CD4-positive, alpha-beta T cell (primary cell): ENCODE data around the gene OAS3. TPM values are rescaled to one million over a fixed set of nuclear protein-coding genes. Genes with fewer than 3 reads are reported as not detected.

Experiments used
- ATAC-seq: fragments of 200-7000 bp; cut with Tn5 transposase; one replicate; pipeline ENCODE4 v1.10.0; 2022; ENCODE audit warnings: mild to moderate bottlenecking; ENCODE audit not compliant: poor library complexity
- CTCF ChIA-PET: fragments of 350-600 bp; sonication (Branson Sonifier 250); formaldehyde crosslinking; loops from one replicate; lab custom pipeline; 2021; ENCODE audit warnings: antibody characterized with exemption, inconsistent platforms; lab: Charles Lee
- POLR2A ChIA-PET: fragments of 350-600 bp; sonication (Branson Sonifier 250); formaldehyde crosslinking; loops from one replicate; lab custom pipeline; 2021; ENCODE audit warnings: antibody characterized with exemption, inconsistent platforms; lab: Charles Lee
- DNase-seq, 14 experiments: peaks; one replicate each; pipeline ENCODE4 v3.0.0-alpha.2; 2013 to 2020; ENCODE audit warnings: mixed read lengths in 2 of 14
- H3K27ac ChIP-seq, 2 donors: one replicate each; pipeline versions ENCODE4 v1.5.1 to v1.7.0; 2013; ENCODE audit warnings: low read length in 2 of 2, low read depth in 1 of 2, mild to moderate bottlenecking in 1 of 2
- H3K27me3 ChIP-seq, 2 experiments: 1 replicate in 1 of 2; 2 replicates in 1 of 2; pipeline versions ENCODE4 v1.6.1 to v1.7.0; 2013; ENCODE audit warnings: low read length in 2 of 2, control low read depth in 1 of 2, mild to moderate bottlenecking in 1 of 2, moderate library complexity in 1 of 2; ENCODE audit not compliant: insufficient read depth in 2 of 2, control insufficient read depth in 1 of 2
- H3K36me3 ChIP-seq: one replicate; pipeline ENCODE4 v1.6.1; 2013; ENCODE audit warnings: low read length, control low read depth; ENCODE audit not compliant: insufficient read depth
- H3K4me1 ChIP-seq: one replicate; pipeline ENCODE4 v1.6.1; 2013; ENCODE audit warnings: low read length, control low read depth; ENCODE audit not compliant: insufficient read depth
- H3K4me3 ChIP-seq: one replicate; pipeline ENCODE4 v1.5.1; 2013; ENCODE audit warnings: mild to moderate bottlenecking, low read length, moderate library complexity
- H3K9me3 ChIP-seq, 2 experiments: 1 replicate in 1 of 2; 2 replicates in 1 of 2; pipeline versions ENCODE4 v1.6.1 to v1.7.0; 2013; ENCODE audit warnings: low read length in 2 of 2, mild to moderate bottlenecking in 2 of 2, control low read depth in 1 of 2, moderate library complexity in 1 of 2; ENCODE audit not compliant: control insufficient read depth in 1 of 2, insufficient read depth in 1 of 2
- H3K27ac Mint-ChIP-seq: one replicate; pipeline ENCODE4 v1.8.0; 2020; ENCODE audit warnings: mixed read lengths
- H3K27me3 Mint-ChIP-seq: one replicate; pipeline ENCODE4 v1.8.0; 2021; ENCODE audit warnings: mixed read lengths
- H3K36me3 Mint-ChIP-seq: one replicate; pipeline ENCODE4 v1.8.0; 2021; ENCODE audit warnings: low read depth, mixed read lengths
- H3K4me1 Mint-ChIP-seq: one replicate; pipeline ENCODE4 v1.8.0; 2021; ENCODE audit warnings: low read depth, mixed read lengths
- H3K4me3 Mint-ChIP-seq: one replicate; pipeline ENCODE4 v1.8.0; 2020; ENCODE audit warnings: mild to moderate bottlenecking, mixed read lengths
- H3K9me3 Mint-ChIP-seq: one replicate; pipeline ENCODE4 v1.8.0; 2020; ENCODE audit warnings: mixed read lengths
- intact Hi-C, 2 experiments: fragments of 100-400 bp; cut with DNase I in 1 of 2; cut with micrococcal nuclease in 1 of 2; formaldehyde crosslinking; loops; one replicate each; pipeline versions ENCODE4 v1.15.1 to v1.9.0; 2023 to 2025; cut with DNase I, micrococcal nuclease
- total RNA-seq, 174 experiments: library from RNA in 2 of 174; stranded (reverse) in 2 of 174; gene quantifications; one replicate each; pipeline ENCODE4 v1.2.3 and lab custom pipeline; 2021 to 2026
- TF ChIP-seq, protein P1 (sequence below): fragments of 200-600 bp; IDR thresholded peaks from one replicate; pipeline ENCODE4 v1.8.0; 2022; ENCODE audit warnings: antibody characterized with exemption, mild to moderate bottlenecking

Gene OAS3
- total RNA-seq, 2 experiments from 2014 or later, result 13.9 to 14.5 TPM

DNA sequence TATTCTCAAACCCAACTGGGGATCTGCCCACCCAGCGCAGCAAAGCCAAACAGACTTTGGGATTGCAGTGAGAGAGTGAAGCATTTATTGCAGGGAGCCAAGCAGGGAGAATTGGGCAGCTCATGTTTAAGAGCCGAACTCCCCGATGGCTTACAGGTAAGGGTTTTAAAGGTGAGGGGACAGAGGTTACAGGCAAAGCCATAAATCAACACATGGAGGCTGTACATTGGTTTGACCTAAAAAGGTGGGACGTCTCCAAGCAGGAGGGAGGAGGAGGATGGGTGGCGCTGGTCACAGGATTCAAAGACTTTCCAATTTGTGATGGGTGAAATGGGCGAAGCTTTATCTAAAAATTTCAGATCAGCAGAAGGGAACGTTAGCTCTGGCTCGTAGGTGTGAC is 58.2 kb downstream of the OAS3 start:
- Mint-ChIP-seq H3K27ac (no peak overlapping the region), H3K4me1 (peaks cover 10% of the 10 kb centered on the region), H3K9me3 (no peaks in the 10 kb centered on the region), H3K36me3 (peaks cover 96% of the 10 kb centered on the region), H3K27me3 (no peaks in the 10 kb centered on the region), H3K4me3 (no peak overlapping the region)
- H3K4me1 ChIP-seq, result no peaks in the 10 kb centered on the region
- CTCF ChIA-PET, result interaction anchor here (1.6 kb wide), 1 partner anchor 96 kb away, joined by 3 read pairs; no protein-coding TSS in a partner anchor
- no peak overlapping the region for H3K4me3 ChIP-seq
- ATAC-seq, result no peak
- peaks cover 76% of the 10 kb centered on the region for H3K36me3 ChIP-seq
- intact Hi-C loops, result no loop called here
- TF ChIP-seq, protein P1, sequence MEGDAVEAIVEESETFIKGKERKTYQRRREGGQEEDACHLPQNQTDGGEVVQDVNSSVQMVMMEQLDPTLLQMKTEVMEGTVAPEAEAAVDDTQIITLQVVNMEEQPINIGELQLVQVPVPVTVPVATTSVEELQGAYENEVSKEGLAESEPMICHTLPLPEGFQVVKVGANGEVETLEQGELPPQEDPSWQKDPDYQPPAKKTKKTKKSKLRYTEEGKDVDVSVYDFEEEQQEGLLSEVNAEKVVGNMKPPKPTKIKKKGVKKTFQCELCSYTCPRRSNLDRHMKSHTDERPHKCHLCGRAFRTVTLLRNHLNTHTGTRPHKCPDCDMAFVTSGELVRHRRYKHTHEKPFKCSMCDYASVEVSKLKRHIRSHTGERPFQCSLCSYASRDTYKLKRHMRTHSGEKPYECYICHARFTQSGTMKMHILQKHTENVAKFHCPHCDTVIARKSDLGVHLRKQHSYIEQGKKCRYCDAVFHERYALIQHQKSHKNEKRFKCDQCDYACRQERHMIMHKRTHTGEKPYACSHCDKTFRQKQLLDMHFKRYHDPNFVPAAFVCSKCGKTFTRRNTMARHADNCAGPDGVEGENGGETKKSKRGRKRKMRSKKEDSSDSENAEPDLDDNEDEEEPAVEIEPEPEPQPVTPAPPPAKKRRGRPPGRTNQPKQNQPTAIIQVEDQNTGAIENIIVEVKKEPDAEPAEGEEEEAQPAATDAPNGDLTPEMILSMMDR, result no peak
- no peaks in the 10 kb centered on the region for H3K9me3 ChIP-seq
- H3K27me3 ChIP-seq, result no peaks in the 10 kb centered on the region
- H3K27ac ChIP-seq, result no peak overlapping the region
- POLR2A ChIA-PET, result no interaction called here
- no peak for DNase-seq

DNA sequence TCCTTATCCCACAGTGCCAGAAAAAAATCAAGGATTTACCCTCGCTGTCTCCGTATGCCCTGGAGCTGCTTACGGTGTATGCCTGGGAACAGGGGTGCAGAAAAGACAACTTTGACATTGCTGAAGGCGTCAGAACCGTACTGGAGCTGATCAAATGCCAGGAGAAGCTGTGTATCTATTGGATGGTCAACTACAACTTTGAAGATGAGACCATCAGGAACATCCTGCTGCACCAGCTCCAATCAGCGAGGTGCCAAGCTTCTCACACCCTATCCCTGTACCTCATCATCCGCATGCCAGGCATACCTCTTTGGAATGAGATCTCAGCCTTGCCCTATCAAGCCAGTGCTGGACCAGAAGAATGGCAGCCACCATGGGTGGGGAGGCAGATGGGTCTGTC is 59.2 kb downstream of the OAS3 start:
- DNase-seq, result no peak
- Mint-ChIP-seq H3K27ac (no peak overlapping the region), H3K4me1 (peaks cover 9% of the 10 kb centered on the region), H3K36me3 (peaks cover 96% of the 10 kb centered on the region), H3K4me3 (no peak overlapping the region), H3K9me3 (no peaks in the 10 kb centered on the region), H3K27me3 (no peaks in the 10 kb centered on the region)
- Histone ChIP-seq H3K9me3 (no peaks in the 10 kb centered on the region), H3K27ac (no peak overlapping the region), H3K4me3 (no peak overlapping the region), H3K4me1 (no peaks in the 10 kb centered on the region), H3K36me3 (peaks cover 78% of the 10 kb centered on the region), H3K27me3 (no peaks in the 10 kb centered on the region)
- ATAC-seq, result no peak
- CTCF ChIA-PET, result no interaction called here
- TF ChIP-seq, protein P1, result no peak
- intact Hi-C loops, result no loop called here
- POLR2A ChIA-PET, result interaction anchor here (1.0 kb wide), 1 partner anchor 19 kb away, joined by 8 read pairs; the partner anchor contains the start of gene OAS2

DNA sequence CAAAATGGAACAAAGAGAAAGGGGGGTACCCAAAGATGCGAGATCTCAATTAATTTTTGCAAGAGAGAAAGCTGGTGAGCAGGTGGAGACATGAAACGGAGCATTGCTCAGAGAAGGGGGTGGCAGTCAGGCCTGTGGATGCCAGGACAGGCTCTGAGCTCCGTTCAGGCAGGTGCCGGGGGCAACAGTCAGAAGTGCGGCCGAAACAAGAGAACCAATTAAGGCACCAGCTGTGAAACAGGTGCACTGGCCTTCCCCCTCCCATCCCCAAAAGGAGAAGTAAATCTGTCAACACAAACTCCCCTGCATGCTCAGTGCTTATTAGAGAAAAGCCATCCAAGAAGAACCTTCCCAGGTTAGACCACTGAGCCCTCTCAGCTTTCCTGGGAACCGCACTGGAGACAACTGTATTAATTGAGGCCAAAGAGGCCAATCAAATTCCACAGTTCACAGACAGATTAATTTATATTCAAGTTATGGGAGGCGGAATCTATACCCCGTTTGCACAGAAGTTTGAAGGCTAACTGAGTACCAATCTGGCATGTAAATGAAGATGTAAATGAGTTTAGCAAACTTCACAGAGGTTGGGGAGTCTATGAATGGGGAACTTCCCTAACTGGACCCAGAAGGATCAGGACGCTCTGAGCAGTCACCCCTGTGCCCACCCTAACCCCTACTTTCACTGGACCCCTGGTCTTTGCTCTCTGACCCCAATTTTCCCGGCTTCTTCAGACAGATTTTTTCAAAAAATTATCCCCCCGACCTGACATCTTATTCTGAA is 60.9 kb downstream of the OAS3 start:
- TF ChIP-seq, protein P1, result no peak
- ChIA-PET CTCF (no interaction called here), POLR2A (no interaction called here)
- H3K4me1 Mint-ChIP-seq, result no peaks in the 10 kb centered on the region
- no peaks in the 10 kb centered on the region for H3K9me3 Mint-ChIP-seq
- peaks cover 96% of the 10 kb centered on the region for H3K36me3 Mint-ChIP-seq
- Histone ChIP-seq H3K4me1 (no peaks in the 10 kb centered on the region), H3K9me3 (no peaks in the 10 kb centered on the region), H3K4me3 (no peak overlapping the region), H3K27me3 (no peaks in the 10 kb centered on the region), H3K27ac (no peak overlapping the region), H3K36me3 (peaks cover 90% of the 10 kb centered on the region)
- ATAC-seq, result no peak
- no peak for DNase-seq
- H3K27ac Mint-ChIP-seq, result no peak overlapping the region
- no peak overlapping the region for H3K4me3 Mint-ChIP-seq
- intact Hi-C loops, result no loop called here
- H3K27me3 Mint-ChIP-seq, result no peaks in the 10 kb centered on the region
